Neural progenitor cell (in vitro differentiated cells): ENCODE data around the gene TMEM52.

ENCODE experiments used
- EZH2 ChIP-seq: fragments of 200-600 bp; sonication (generic); IDR thresholded peaks from 2 replicates; pipeline ENCODE4 v1.6.1; 2017; ENCODE audit warnings: antibody characterized with exemption, mild to moderate bottlenecking, moderate library complexity
- EZH2phosphoT487 ChIP-seq: fragments of 200-600 bp; sonication (generic); IDR thresholded peaks from 2 replicates; pipeline ENCODE4 v1.6.1; 2017; ENCODE audit warnings: antibody characterized with exemption

DNA sequence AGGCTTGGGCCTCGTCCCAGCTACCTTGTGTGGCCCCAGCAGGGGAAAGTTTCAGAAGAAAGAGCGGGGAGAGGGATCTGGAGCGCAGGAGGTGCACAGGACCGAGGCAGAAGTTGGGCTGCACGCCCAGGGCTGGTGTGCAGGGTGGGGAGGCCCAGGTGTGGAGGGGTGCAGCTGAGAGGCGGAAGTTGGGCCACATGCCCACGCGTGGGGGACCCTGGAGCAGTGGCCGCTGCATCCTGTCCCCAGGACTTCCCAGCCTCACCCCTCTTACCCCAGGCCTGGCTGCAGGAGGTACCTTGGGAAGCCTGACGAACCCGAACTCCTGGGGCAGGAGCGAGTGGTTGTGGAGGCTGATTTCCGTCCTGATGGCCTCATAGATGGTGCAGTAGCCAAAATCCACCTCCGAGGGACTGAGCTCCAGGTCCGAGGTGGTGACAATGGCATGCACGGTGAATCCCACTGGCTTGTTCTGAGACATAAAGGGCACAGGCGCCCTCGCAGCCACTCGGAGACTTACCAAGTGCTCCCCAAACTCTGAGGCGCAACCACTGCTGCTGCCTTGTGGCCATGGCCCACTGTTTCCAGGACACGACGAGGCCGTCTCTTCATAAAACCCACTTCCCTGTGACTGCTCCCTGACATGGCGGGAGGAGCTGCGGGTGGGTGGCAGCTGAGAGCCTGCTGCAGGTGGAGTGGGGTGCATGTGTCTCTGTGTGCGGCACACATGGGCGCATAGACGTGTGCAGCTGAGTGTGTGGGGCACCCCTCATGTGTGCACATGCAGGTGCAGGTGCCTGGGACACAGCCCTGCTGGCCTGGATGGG lies 20.4 kb upstream of the TMEM52 start:
- no peak for TF ChIP-seq EZH2
- no peak for TF ChIP-seq EZH2phosphoT487
